Stromal cell of bone marrow (primary cell): ENCODE measurements around the gene PRR5L.
"Not testable (repeated sequence)": the region's sequence is repeated elsewhere in the genome, so short reads cannot be mapped to it uniquely, and the experiment has no call there.

Experiments
- DNase-seq: peaks from one replicate; pipeline ENCODE4 v3.0.0-alpha.2; 2012; ENCODE audit warnings: low read depth

PRR5L gene

GRCh38 chr11:36281850-36282249 lies 14.2 kb upstream of the PRR5L start:
- DNase-seq: no peak

GRCh38 chr11:36282926-36283325 lies 13.2 kb upstream of the PRR5L start:
- DNase-seq: no peak

- DNase-seq: no peak
Measured at GRCh38 chr11:36288442-36289225, 7.5 kb upstream of the PRR5L start.

- peak; percentile 86 for DNase-seq
Measured at GRCh38 chr11:36289226-36289852, 6.7 kb upstream of the PRR5L start, which contains the start of gene COMMD9. COMMD9 (minus strand) TSS chr11:36289424; CDS start chr11:36289412, 12 bp downstream.

GRCh38 chr11:36292311-36292722 lies 3.8 kb upstream of the PRR5L start:
- no peak for DNase-seq

- DNase-seq: no peak
Measured at GRCh38 chr11:36296884-36297543, 926 bp downstream of the PRR5L start.

GRCh38 chr11:36300650-36301049 lies 4.6 kb downstream of the PRR5L start:
- DNase-seq: no peak

- DNase-seq: no peak
Measured at GRCh38 chr11:36304351-36304750, 8.3 kb downstream of the PRR5L start.

- no peak for DNase-seq
Measured at GRCh38 chr11:36305047-36305446, 9.0 kb downstream of the PRR5L start.

GRCh38 chr11:36306888-36307287 lies 10.8 kb downstream of the PRR5L start:
- peak; percentile 37 for DNase-seq

- DNase-seq: no peak
Measured at GRCh38 chr11:36308577-36308976, 12.5 kb downstream of the PRR5L start.

GRCh38 chr11:36309779-36310178 lies 13.7 kb downstream of the PRR5L start:
- no peak for DNase-seq

- no peak for DNase-seq
Measured at GRCh38 chr11:36311926-36312595, 16.0 kb downstream of the PRR5L start.

- no peak for DNase-seq
Measured at GRCh38 chr11:36312611-36313472, 16.8 kb downstream of the PRR5L start.

- DNase-seq: no peak
Measured at GRCh38 chr11:36313750-36314433, 17.8 kb downstream of the PRR5L start.

GRCh38 chr11:36314434-36314767 lies 18.3 kb downstream of the PRR5L start:
- DNase-seq: no peak

- DNase-seq: no peak
Measured at GRCh38 chr11:36316049-36316448, 20.0 kb downstream of the PRR5L start.

GRCh38 chr11:36317992-36318391 lies 21.9 kb downstream of the PRR5L start:
- no peak for DNase-seq

GRCh38 chr11:36324956-36325355 lies 28.9 kb downstream of the PRR5L start:
- DNase-seq: not testable (repeated sequence)

- not testable (repeated sequence) for DNase-seq
Measured at GRCh38 chr11:36325403-36325802, 29.3 kb downstream of the PRR5L start.
